Kidney epithelial cell (primary cell): ENCODE data around the gene COL27A1. TPM values are rescaled to one million over a fixed set of nuclear protein-coding genes. Genes with fewer than 3 reads are reported as not detected.

Source experiments
- DNase-seq: peaks from one replicate; pipeline ENCODE4 v3.0.0-alpha.2; 2010; ENCODE audit warnings: low read depth
- H3K27me3 ChIP-seq: 2 replicates; pipeline ENCODE4 v1.6.0; 2011; ENCODE audit warnings: low read length; ENCODE audit not compliant: control insufficient read depth, insufficient read depth
- H3K36me3 ChIP-seq: 2 replicates; pipeline ENCODE4 v1.5.1; 2011; ENCODE audit warnings: low read length; ENCODE audit not compliant: control insufficient read depth, insufficient read depth
- H3K4me3 ChIP-seq: 2 replicates; pipeline ENCODE4 v1.5.1; 2011; ENCODE audit warnings: low read depth, mild to moderate bottlenecking, control low read depth, low read length
- CTCF ChIP-seq: IDR thresholded peaks from 2 replicates; pipeline ENCODE4 v1.5.1; 2011; ENCODE audit warnings: mild to moderate bottlenecking, moderate library complexity, low read length, control low read depth, inconsistent platforms; ENCODE audit not compliant: insufficient read depth, poor library complexity, severe bottlenecking
- total RNA-seq: library from RNA; depleted of rRNA; stranded (reverse); fragments of >200 nt; gene quantifications from 2 replicates; pipeline ENCODE4 v1.2.3, GENCODE V29; 2015

The COL27A1 gene
- total RNA-seq, 1 donor from 2014 or later: 8.4 TPM

- Histone ChIP-seq H3K27me3 (no peaks in the 10 kb centered on the region), H3K36me3 (no peaks in the 10 kb centered on the region), H3K4me3 (no peak overlapping the region)
- no peak for DNase-seq
- TF ChIP-seq CTCF: no peak
Observed at GRCh38 chr9:114233491-114234185, 78.3 kb downstream of the COL27A1 start.

GRCh38 chr9:114235033-114235661, 79.8 kb downstream of the COL27A1 start:
- no peak for DNase-seq
- H3K4me3 ChIP-seq: no peak overlapping the region
- no peak for TF ChIP-seq CTCF
- no peaks in the 10 kb centered on the region for H3K27me3 ChIP-seq
- no peaks in the 10 kb centered on the region for H3K36me3 ChIP-seq

GRCh38 chr9:114236391-114237138, 81.2 kb downstream of the COL27A1 start:
- no peak for DNase-seq
- no peak overlapping the region for H3K4me3 ChIP-seq

GRCh38 chr9:114237247-114237646, 81.9 kb downstream of the COL27A1 start:
- Histone ChIP-seq H3K36me3 (no peaks in the 10 kb centered on the region), H3K4me3 (no peak overlapping the region), H3K27me3 (no peaks in the 10 kb centered on the region)
- DNase-seq: no peak
- TF ChIP-seq CTCF: no peak

More at GRCh38 chr9:114236391-114237138, 81.2 kb downstream of the COL27A1 start:
- Histone ChIP-seq H3K36me3 (no peaks in the 10 kb centered on the region), H3K27me3 (no peaks in the 10 kb centered on the region)
- no peak for TF ChIP-seq CTCF

- no peaks in the 10 kb centered on the region for H3K36me3 ChIP-seq
- no peak overlapping the region for H3K4me3 ChIP-seq
- no peak for DNase-seq
- H3K27me3 ChIP-seq: no peaks in the 10 kb centered on the region
- no peak for TF ChIP-seq CTCF
Observed at GRCh38 chr9:114237781-114238180, 82.4 kb downstream of the COL27A1 start.
